ENCODE results near the gene ITPRIP.

DNA sequence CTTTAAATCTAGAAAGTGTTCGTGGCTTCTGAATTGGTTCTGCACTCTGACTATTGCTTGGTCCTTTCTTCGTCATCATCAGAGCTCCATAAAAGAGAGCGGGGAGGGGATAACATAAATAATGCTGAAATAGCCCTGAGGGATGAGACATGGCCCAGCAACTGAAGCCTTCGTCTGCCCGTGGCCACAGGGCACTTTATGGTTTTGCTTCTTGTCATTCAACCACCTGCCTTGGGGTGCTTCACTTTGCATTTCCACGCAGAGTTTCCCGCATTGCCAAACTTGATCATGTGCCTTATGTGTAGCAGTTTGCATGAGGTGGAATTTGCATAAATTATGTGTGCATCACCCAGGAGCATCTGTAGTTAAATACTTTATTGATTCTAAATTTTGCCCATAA is 53.4 kb downstream of the ITPRIP start:
- TF ChIP-seq YY1 (IDR thresholded peaks at IDR 0.05; ENCODE audit: low read depth) (no peak), CEBPB (IDR thresholded peaks at IDR 0.05) (no peak), EP300 (IDR thresholded peaks at IDR 0.05; ENCODE audit: borderline replicate concordance) (no peak)
- TF ChIP-seq, protein P1, sequence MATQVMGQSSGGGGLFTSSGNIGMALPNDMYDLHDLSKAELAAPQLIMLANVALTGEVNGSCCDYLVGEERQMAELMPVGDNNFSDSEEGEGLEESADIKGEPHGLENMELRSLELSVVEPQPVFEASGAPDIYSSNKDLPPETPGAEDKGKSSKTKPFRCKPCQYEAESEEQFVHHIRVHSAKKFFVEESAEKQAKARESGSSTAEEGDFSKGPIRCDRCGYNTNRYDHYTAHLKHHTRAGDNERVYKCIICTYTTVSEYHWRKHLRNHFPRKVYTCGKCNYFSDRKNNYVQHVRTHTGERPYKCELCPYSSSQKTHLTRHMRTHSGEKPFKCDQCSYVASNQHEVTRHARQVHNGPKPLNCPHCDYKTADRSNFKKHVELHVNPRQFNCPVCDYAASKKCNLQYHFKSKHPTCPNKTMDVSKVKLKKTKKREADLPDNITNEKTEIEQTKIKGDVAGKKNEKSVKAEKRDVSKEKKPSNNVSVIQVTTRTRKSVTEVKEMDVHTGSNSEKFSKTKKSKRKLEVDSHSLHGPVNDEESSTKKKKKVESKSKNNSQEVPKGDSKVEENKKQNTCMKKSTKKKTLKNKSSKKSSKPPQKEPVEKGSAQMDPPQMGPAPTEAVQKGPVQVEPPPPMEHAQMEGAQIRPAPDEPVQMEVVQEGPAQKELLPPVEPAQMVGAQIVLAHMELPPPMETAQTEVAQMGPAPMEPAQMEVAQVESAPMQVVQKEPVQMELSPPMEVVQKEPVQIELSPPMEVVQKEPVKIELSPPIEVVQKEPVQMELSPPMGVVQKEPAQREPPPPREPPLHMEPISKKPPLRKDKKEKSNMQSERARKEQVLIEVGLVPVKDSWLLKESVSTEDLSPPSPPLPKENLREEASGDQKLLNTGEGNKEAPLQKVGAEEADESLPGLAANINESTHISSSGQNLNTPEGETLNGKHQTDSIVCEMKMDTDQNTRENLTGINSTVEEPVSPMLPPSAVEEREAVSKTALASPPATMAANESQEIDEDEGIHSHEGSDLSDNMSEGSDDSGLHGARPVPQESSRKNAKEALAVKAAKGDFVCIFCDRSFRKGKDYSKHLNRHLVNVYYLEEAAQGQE (IDR thresholded peaks at IDR 0.05; ENCODE audit: low read depth) = no peak
- TF ChIP-seq, protein P2, sequence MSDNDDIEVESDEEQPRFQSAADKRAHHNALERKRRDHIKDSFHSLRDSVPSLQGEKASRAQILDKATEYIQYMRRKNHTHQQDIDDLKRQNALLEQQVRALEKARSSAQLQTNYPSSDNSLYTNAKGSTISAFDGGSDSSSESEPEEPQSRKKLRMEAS (IDR thresholded peaks at IDR 0.05) = no peak

Data from Ishikawa (cell line).